ENCODE measurements around the gene CHRNB1.

Gene CHRNB1

DNA sequence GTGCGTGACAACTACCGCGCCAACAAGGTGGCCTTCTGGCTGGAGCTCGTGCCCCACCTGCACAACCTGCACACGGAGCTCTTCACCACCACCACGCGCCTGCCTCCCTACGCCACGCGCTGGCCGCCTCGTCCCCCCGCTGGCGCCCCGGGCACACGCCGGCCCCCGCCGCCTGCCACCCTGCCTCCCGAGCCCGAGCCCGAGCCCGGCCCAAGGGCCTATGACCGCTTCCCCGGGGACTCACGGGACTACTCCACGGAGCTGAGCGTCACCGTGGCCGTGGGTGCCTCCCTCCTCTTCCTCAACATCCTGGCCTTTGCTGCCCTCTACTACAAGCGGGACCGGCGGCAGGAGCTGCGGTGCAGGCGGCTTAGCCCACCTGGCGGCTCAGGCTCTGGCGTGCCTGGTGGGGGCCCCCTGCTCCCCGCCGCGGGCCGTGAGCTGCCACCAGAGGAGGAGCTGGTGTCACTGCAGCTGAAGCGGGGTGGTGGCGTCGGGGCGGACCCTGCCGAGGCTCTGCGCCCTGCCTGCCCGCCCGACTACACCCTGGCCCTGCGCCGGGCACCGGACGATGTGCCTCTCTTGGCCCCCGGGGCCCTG, 27.7 kb upstream of the CHRNB1 start:
- no peak overlapping the region for H3K27ac ChIP-seq
- TF ChIP-seq, protein P1, sequence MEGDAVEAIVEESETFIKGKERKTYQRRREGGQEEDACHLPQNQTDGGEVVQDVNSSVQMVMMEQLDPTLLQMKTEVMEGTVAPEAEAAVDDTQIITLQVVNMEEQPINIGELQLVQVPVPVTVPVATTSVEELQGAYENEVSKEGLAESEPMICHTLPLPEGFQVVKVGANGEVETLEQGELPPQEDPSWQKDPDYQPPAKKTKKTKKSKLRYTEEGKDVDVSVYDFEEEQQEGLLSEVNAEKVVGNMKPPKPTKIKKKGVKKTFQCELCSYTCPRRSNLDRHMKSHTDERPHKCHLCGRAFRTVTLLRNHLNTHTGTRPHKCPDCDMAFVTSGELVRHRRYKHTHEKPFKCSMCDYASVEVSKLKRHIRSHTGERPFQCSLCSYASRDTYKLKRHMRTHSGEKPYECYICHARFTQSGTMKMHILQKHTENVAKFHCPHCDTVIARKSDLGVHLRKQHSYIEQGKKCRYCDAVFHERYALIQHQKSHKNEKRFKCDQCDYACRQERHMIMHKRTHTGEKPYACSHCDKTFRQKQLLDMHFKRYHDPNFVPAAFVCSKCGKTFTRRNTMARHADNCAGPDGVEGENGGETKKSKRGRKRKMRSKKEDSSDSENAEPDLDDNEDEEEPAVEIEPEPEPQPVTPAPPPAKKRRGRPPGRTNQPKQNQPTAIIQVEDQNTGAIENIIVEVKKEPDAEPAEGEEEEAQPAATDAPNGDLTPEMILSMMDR (conservative IDR thresholded peaks at IDR 0.05), result no peak
- TF ChIP-seq ZFX (IDR thresholded peaks at IDR 0.05), result no peak

DNA sequence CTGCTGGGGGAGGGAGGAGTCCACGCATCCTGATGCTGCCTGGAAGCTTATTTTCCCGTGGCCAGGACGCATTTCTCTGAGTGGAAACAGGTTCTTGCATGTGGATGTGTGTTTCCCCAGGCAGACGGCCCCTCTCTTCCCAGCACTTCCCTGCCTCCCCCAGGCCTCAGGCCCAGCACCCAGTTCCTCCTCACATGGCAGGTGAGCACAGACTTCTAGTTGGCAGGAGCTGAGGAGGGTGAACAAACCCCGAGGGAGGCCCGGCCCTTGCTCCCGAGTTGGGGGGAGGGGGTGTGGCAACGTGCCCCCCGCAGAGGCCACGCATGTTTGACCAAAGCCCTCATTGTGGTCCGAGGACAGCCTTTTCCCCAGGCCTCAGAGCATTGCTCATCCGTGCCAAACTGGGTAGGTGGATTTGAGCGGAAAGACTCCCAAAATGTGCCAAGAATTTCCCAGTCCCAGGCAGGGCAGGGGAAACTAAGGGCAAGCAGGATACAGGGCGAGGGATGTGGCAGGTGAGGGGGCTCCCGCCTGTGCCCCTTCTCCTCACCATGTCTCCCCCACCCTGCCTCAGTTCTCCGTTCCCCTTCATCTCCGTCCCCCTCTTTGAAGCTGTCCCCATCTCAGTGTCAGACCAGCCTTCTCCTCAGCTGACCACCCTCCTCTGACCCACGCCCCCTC, 26.2 kb upstream of the CHRNB1 start:
- TF ChIP-seq, protein P1 (conservative IDR thresholded peaks at IDR 0.05), result no peak
- no peak for TF ChIP-seq ZFX (IDR thresholded peaks at IDR 0.05)
- no peak overlapping the region for H3K27ac ChIP-seq

DNA sequence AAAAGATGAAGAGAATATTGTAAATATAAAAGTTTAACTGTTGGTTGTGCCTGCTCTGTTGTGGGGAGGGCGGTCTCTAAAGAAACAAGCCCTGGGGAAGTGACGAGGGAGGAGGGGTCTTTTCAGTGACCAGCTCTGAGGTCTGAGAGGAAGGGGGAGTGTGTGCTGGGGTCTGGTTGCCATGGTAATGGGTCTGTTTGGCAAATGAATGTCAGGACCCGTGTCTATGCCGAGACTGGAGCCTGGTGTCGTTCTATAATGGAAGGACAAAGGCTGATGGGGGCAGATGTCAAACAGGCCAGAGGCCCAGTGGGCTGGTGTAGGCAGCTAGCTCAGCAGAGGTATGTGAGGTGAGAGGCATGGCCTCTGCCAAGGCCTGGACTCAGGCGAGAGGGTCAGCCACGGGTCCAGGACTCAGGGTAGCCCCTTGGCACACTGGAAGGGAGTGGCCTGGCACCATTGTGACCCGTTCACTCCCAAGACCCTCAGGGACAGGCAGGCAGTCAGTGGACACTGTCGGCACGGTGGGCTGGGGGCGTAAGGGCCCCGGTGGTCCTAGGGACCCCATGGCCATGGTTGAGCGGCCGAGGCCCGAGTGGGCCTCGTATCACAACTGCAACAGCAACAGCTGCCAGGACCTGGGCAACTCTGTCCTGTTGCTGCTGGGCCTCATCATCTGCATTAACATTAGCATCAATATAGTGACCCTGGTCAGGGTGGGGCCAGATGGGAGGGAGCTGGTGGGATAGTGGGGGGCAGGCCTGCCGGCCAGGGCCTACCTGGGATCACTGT, 24.8 kb upstream of the CHRNB1 start, which contains the start of gene SPEM1:
Gene SPEM1, plus strand, starts transcription at position 506 of the 792 bp plus-strand sequence. Its CDS starts 61 bp downstream, at position 567.
- TF ChIP-seq, protein P1 (conservative IDR thresholded peaks at IDR 0.05), result no peak
- TF ChIP-seq ZFX (IDR thresholded peaks at IDR 0.05), result no peak
- H3K27ac ChIP-seq, result no peak within 1 kb of the TSS

DNA sequence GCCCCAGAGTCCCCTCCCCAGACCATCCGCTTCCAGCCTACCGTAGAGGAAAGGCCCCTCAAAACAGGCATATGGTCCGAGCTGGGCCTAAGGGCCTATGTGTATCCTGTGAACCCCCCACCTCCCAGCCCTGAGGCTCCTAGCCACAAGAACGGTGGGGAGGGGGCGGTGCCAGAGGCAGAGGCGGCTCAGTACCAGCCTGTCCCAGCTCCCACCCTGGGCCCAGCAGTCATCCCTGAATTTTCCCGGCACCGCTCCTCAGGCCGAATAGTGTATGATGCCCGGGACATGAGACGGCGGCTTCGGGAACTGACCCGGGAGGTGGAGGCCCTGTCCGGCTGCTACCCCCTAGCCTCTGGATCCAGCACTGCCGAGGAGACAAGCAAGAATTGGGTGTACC, 23.7 kb upstream of the CHRNB1 start:
- no peak overlapping the region for H3K27ac ChIP-seq
- no peak for TF ChIP-seq ZFX (IDR thresholded peaks at IDR 0.05)
- TF ChIP-seq, protein P1 (conservative IDR thresholded peaks at IDR 0.05), result no peak

DNA sequence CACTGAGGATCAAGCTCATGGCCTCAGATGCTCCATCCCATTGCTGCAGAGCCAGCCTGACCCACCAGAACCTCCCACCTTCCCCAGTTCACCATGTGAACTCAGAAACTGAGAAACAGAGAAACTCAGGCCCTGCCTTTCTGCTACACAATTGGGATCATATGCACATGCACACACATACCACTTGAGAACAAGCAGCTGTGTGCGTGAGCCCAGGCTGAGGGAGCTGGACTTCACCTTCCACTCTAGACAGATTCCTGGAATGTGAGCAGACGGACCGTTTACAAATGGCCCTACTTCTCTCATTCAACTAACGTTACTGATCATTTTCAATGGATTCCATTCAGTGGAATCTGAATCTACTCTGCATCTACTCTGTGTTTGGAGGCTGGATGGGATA, 21.2 kb upstream of the CHRNB1 start:
- no peak for TF ChIP-seq ZFX (IDR thresholded peaks at IDR 0.05)
- TF ChIP-seq, protein P1 (conservative IDR thresholded peaks at IDR 0.05), result no peak
- H3K27ac ChIP-seq, result no peak overlapping the region

DNA sequence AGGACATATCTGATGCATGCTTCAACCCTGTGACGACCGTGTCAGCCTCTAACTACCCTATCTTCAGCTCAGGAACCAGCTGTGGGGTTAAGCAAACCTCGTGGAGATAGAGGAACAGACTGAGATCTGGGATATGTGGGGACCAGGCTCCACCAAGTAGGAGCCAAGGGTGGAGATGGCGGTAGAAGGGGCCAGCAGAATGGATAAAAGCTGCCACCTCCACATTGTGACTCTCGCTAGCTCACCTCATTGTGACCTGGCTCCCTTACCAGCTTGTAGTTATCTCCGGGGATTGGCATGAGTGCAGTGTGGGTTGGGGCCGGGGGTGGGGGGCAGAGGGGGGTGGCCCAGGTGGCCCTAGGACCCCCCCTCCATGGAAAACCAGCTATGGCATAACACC, 19.5 kb upstream of the CHRNB1 start, which contains the start of gene SPEM2:
Gene SPEM2, plus strand, starts transcription at position 301 of the 400 bp plus-strand sequence. Its CDS starts 73 bp downstream, at position 374.
- H3K27ac ChIP-seq, result no peak within 1 kb of the TSS
- TF ChIP-seq, protein P1 (conservative IDR thresholded peaks at IDR 0.05), result no peak
- TF ChIP-seq ZFX (IDR thresholded peaks at IDR 0.05), result no peak

DNA sequence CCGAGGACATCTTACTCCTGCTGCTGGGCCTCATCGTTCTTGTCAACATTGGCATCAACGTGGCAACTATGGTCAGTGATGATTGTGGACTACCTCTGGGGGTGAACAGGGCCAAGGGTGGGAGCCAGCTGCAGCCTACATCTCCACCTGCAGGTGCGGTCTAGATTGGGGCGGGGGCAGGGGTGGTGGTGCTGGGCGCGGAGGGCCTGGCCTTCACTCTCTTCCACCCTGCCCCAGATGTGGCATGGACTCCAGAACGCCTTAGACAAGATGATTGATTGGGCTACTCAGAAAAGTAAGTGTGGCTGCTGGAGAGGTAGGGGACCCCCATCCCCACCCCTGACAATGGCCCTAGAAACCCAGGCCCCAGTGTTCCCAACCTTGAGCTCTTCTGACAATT, 19.1 kb upstream of the CHRNB1 start:
- no peak overlapping the region for H3K27ac ChIP-seq
- TF ChIP-seq, protein P1 (conservative IDR thresholded peaks at IDR 0.05), result no peak
- TF ChIP-seq ZFX (IDR thresholded peaks at IDR 0.05), result no peak

All from C4-2B (cell line).